Effector CD8-positive, alpha-beta T cell (primary cell): ENCODE measurements around the gene MICAL1.
A peak's percentile ranks its signal among the peaks of the same experiment; 100 is the strongest.

Experiments used
- DNase-seq: peaks from one replicate; lab custom pipeline; 2025; lab: John Stamatoyannopoulos, UW
- total RNA-seq, 4 experiments: gene quantifications; one replicate each; lab custom pipeline; 2026; lab: John Stamatoyannopoulos, UW

Gene MICAL1
- total RNA-seq: 67.6 to 203 (median 83.5) reads per million in 4 experiments

- peak; percentile 69 for DNase-seq
Observed at GRCh38 chr6:109455437-109456110, at the start of gene MICAL1. MICAL1 (minus strand) TSS chr6:109455772; CDS start chr6:109454196, 1,576 bp downstream.

DNA sequence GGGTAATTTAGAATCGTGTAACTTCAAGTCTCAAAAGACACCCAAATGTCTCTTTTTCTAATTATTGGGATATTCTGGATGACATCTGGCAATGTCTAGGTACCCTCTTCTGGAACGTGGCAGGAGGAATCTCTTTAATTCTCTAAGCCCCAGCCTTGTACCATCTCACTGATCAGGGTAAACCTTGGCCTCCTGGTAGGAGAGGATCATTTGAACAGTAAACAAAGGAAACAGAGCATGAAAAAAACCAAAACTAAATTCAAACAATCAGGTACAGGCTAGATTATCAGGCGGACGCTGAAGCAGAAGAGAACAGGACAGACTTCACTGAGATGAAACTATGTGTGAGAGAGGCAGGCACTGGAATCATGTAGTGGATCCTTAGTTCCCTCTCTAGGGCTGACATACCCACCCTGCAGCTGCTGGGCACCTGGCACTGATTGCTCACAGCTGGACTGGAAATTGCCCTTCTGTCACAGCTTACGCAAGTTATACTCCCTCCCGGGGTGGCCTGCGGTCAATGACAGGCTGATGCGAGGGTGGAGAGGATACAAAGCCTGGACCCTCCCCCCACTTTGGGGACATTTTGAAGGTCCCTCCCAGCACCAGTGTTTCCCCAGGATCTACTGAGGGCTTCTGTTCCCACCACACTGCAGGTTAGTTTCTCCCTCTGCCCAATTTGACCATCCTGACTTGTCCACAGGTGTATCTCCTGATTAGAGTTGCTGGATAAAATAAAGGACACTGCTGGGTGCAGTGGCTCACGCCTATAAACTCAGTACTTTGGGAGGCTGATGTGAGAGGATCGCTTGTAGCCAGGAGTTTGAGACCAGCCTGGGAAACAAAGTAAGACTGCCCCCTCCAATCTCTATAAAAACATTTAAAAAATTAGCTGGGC lies 48.0 kb upstream of the MICAL1 start:
- no peak for DNase-seq

DNA sequence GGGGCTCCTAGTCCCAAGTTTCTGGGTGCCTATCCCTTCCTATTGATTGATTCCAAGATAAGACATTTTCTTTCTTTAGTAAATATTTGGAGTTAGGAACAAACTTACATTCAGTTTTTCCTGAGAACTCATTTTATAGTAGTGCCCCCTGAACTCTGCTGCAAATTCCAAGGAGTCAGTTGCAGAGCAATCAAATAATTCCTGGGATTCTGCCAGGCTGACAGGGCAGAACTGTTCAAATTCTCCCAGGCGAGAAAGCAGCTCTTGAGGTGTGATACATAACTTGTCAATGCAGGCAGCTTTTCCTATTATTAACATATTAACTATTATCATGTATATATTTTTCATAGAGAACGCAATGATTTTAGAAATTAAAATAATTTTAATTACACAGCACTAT lies 43.4 kb upstream of the MICAL1 start:
- DNase-seq: no peak

- DNase-seq: no peak
Observed at GRCh38 chr6:109498052-109498451, 42.5 kb upstream of the MICAL1 start.

GRCh38 chr6:109496036-109496772 lies 40.6 kb upstream of the MICAL1 start:
- no peak for DNase-seq

DNA sequence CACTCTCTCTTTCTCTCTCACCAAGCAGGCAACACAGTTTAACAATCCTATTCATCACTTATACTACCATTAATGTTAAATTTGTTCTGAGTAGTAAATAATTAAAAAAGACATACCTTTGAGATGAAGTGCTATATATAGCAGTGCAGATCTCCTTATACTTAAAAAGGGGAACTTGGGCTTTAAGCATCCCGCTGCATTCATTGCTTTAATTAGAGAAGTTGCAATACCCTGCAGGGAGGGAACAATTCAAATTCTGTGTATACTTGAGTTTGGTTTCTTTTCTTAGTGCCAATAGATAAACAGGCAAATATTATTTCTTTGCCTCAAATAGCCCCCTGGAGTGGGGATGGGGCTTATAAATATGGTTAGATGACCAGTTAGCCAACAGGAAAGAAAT lies 38.3 kb upstream of the MICAL1 start:
- DNase-seq: no peak

DNA sequence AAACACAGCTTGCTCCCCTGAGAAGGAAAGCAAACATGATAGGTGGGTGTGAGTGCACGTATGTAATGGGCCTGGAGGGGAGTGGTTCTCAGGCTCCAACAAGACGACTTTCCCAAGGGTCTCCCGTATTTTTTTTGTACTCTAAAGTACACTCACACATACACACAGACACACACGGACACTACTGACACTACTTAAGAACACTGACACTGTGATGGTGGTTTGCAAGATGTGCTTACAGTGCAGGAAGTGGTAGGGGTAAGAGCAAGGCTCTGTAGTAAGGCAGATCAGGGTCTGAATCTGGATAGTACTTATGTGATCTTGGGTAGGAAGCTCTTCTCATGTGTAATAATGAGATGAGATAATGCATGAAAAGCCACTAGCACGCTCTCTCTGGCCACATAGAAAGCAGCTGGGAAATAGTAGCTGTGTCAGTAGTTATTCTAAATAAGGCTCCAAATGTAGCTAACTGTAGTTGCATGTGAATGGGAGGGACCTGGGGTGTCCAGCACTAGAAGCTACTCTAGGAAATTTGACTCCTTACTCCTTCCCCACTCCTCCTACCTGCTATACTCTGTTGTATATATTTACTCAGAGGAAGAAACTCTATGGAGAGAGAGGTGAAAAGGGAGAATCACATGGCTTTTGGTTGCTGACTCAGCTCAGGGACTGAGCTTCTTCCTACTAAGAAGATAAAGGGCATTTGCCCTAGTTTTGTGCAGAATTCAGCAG lies 35.8 kb upstream of the MICAL1 start:
- no peak for DNase-seq

- DNase-seq: no peak
Observed at GRCh38 chr6:109490713-109491112, 35.1 kb upstream of the MICAL1 start.

DNA sequence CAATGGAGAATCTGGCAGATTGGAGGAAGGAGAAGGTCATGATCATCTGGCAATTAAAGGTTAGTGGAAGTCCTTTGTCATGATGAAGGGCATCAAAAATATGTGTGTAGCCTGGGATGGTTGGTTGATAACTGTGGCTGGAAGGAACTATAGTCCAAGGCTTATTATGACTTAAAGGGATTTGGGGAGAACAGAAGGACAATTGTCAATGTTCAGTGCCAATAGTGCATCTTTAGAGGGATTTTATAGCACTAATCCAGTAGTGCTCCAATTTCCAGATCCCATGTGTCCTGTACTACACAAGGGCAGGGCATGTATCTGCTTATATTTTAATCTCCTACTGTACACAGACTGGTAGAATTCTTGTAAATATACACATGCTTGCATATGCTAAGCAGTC lies 32.4 kb upstream of the MICAL1 start:
- no peak for DNase-seq

DNA sequence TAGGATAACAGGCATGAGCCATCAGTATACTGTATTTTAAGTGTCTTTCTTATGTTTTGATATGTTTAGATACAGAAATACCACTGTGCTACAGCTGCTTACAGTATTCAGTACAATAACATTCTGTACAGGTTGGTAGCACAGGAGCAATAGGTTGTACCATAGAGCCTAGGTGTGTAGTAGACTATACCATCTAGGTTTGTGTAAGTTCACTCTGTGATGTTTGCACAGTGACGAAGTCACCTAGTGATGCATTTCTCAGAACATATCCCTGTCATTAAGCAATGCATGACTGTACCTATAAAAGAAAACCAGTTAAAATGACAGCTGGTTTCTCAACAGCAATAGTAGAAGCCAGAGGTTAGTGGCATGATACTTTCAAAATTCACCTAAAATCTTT lies 30.5 kb upstream of the MICAL1 start:
- DNase-seq: no peak

DNA sequence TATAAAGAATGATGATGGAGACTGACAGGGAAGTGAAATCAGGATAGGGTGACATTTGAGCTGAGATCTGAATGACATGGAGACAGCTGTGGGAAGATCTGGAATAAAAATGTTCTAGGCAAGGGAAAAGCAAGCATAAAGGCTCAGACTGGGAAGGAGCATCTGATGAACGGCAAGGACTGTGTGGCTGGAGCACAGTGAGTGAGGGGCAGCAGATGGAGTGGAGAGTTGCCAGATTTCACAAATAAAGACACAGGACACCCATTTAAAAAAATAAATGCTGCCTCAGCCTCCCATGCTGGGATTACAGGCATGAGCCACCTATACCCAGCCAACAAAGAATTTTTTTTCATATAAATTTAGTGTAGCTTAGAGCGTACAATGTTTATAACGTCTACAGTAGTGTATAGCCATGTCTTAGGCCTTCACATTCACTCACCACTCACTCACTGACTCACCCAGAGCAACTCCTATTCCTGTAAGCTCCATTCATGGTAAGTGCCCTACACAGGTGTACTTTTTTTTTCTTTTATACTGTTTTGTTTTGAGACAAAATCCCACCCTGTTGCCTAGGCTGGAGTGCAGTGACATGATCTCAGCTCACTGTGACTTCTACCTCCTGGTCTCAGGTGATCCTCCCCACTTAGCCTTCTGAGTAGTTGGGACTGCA lies 29.8 kb upstream of the MICAL1 start:
- DNase-seq: no peak

- no peak for DNase-seq
Observed at GRCh38 chr6:109484122-109484521, 28.6 kb upstream of the MICAL1 start.

- no peak for DNase-seq
Observed at GRCh38 chr6:109483735-109484057, 28.1 kb upstream of the MICAL1 start.

- DNase-seq: peak; percentile 87
Observed at GRCh38 chr6:109482905-109483734, 27.5 kb upstream of the MICAL1 start, which contains the start of gene ZBTB24. ZBTB24 (minus strand) TSS chr6:109483219; CDS start chr6:109482026, 1,193 bp downstream.

DNA sequence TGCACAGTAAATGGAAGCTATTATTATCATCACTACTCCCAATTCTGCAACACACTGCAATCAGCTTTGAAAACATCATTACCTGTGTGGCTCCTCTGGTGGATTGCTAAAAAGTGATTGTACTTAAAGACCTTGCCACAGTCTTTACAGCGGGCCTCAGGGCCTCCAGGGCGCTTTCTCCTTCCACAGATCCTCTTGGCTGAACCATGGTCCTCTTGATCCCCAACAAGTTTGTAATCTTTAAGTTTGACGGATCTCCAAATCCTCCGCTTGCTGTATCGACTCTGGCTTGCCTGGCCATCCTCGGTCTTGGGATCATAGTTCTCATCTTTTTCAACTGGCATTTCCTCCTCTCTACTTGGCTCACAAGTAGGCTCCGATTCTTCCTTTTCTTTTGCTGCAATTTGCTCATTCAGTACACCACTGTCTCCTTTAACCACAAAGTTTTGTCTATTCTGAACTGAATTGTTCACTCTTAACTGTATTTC lies 25.5 kb upstream of the MICAL1 start:
- DNase-seq: no peak

GRCh38 chr6:109478841-109479624 lies 23.5 kb upstream of the MICAL1 start:
- DNase-seq: no peak

DNA sequence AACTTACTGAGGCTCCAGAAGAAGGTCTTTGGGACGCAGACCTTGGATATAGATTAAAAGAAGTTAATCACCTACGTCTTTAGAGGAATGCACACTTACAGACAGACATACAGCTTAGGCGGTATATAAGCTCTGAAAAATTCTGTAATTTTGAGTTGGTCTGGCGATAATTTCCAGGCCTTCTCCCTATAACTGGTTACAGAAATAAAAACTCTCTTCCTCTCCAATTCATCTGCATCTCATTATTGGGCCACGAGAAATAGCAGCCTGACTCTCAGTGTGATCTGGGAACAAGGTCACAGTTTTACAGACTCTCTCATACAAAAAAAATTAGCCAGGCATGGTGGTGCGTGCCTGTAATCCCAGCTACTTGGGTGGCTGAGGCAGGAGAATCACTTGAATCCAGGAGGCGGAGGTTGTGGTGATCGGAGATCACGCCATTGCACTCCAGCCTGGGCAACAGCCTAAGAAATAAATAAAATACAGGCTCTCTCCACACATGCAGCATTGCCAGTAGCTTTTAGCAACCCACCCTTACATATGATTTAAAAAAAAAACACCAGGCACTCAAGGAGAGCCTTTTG lies 22.7 kb upstream of the MICAL1 start:
- DNase-seq: no peak

GRCh38 chr6:109477725-109478124 lies 22.2 kb upstream of the MICAL1 start:
- DNase-seq: no peak

DNA sequence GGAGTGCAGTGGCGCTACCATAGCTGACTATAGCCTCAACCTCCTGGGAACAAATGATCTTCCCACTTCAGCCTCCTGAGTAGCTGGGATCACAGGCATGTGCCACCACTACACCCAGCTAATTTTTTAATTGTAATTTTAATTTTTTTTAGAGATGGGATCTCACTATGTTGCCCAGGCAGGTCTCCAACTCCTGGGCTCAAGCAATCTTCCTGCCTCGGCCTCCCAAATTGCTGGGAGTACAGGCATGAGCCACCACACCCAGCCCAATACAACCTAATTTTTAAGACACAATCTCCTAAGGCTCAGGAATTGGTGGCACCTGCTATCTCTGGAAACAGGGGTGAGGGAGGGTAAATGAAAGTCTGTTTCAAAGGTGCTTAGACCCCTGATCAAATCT lies 21.6 kb upstream of the MICAL1 start:
- DNase-seq: no peak
